ENCODE measurements around the gene PPP2R5C. TPM values are rescaled to one million over a fixed set of nuclear protein-coding genes. Genes with fewer than 3 reads are reported as not detected.

Gene PPP2R5C
- total and polyA plus RNA-seq, 7 donors, result 18.2 to 76.6 (median 57.1) TPM

- 85 to 87% (median 86%) methylated on average over 19 of the region's 19 CpGs for WGBS, 3 donors
- TF ChIP-seq CTCF (IDR thresholded peaks at IDR 0.05), result no peak
- H3K27me3 ChIP-seq (ENCODE audit: insufficient read depth in 3 of 3, low read length in 2 of 3), result peaks cover 0 to 2% (median 0%) of the 10 kb centered on the region in 3 donors
- no peak overlapping the region for H3K27ac ChIP-seq
- DNase-seq (no peak), ATAC-seq (no peak)
- no peak overlapping the region for H3K4me3 ChIP-seq
- H3K4me1 ChIP-seq, result peaks cover 5% of the 10 kb centered on the region
- intact Hi-C loops (cut with DNase I), result no loop called here
- no peaks in the 10 kb centered on the region for H3K9me3 ChIP-seq
- H3K36me3 ChIP-seq (ENCODE audit: insufficient read depth in 1 of 2, low read depth in 1 of 2), result no peaks in the 10 kb centered on the region
These were observed 43.6 kb upstream of the PPP2R5C start for GRCh38 chr14:101717663-101718490.

- H3K4me3 ChIP-seq, result no peak overlapping the region
- ATAC-seq, result peak in 3 of 4 donors; percentile 38 to 61 (median 40)
- peaks cover 5% of the 10 kb centered on the region for H3K4me1 ChIP-seq
- H3K9me3 ChIP-seq, result no peaks in the 10 kb centered on the region
- peak overlapping the region; percentile 21 for H3K27ac ChIP-seq
- no peaks in the 10 kb centered on the region for H3K36me3 ChIP-seq (ENCODE audit: insufficient read depth in 1 of 2, low read depth in 1 of 2)
- no peak for TF ChIP-seq CTCF (IDR thresholded peaks at IDR 0.05)
- 55 to 63% (median 61%) methylated on average over 10 of the region's 10 CpGs for WGBS, 3 donors
- intact Hi-C loops (cut with DNase I), result no loop called here
- H3K27me3 ChIP-seq (ENCODE audit: insufficient read depth in 3 of 3, low read length in 2 of 3), result no peaks in the 10 kb centered on the region
- DNase-seq, result no peak
These were observed 42.4 kb upstream of the PPP2R5C start for GRCh38 chr14:101719045-101719645.

GRCh38 chr14:101719708-101720107, 41.8 kb upstream of the PPP2R5C start:
- intact Hi-C loops (cut with DNase I), result no loop called here
- Histone ChIP-seq H3K4me3 (no peak overlapping the region), H3K36me3 (ENCODE audit: insufficient read depth in 1 of 2, low read depth in 1 of 2) (no peaks in the 10 kb centered on the region), H3K27ac (peak overlapping the region; percentile 21), H3K27me3 (ENCODE audit: insufficient read depth in 3 of 3, low read length in 2 of 3) (no peaks in the 10 kb centered on the region), H3K9me3 (no peaks in the 10 kb centered on the region), H3K4me1 (peaks cover 5% of the 10 kb centered on the region)
- WGBS, 3 donors, result 36 to 50% (median 46%) methylated on average over 8 of the region's 8 CpGs
- DNase-seq, result peak in 1 of 2 donors; percentile 47
- TF ChIP-seq CTCF (IDR thresholded peaks at IDR 0.05), result no peak
- ATAC-seq, result no peak

GRCh38 chr14:101721111-101721510, 40.4 kb upstream of the PPP2R5C start:
- Histone ChIP-seq H3K4me1 (peaks cover 5% of the 10 kb centered on the region), H3K9me3 (no peaks in the 10 kb centered on the region), H3K4me3 (no peak overlapping the region), H3K36me3 (ENCODE audit: insufficient read depth in 1 of 2, low read depth in 1 of 2) (no peaks in the 10 kb centered on the region), H3K27ac (no peak overlapping the region), H3K27me3 (ENCODE audit: insufficient read depth in 3 of 3, low read length in 2 of 3) (no peaks in the 10 kb centered on the region)
- ATAC-seq (no peak), DNase-seq (no peak)
- intact Hi-C loops (cut with DNase I), result no loop called here
- TF ChIP-seq CTCF (IDR thresholded peaks at IDR 0.05), result no peak
- WGBS, 3 donors, result 69 to 89% (median 79%) methylated on average over 5 of the region's 5 CpGs

Data from psoas muscle (tissue), 8 donors.